Effector CD8-positive, alpha-beta T cell (primary cell): ENCODE data around the gene PREB.

Experiments
- DNase-seq: peaks from one replicate; lab custom pipeline; 2025; lab: John Stamatoyannopoulos, UW

The PREB gene

GRCh38 chr2:27152796-27153464, 18.5 kb upstream of the PREB start:
- DNase-seq: no peak

- no peak for DNase-seq
These were observed 17.8 kb upstream of the PREB start for GRCh38 chr2:27152102-27152795.

DNA sequence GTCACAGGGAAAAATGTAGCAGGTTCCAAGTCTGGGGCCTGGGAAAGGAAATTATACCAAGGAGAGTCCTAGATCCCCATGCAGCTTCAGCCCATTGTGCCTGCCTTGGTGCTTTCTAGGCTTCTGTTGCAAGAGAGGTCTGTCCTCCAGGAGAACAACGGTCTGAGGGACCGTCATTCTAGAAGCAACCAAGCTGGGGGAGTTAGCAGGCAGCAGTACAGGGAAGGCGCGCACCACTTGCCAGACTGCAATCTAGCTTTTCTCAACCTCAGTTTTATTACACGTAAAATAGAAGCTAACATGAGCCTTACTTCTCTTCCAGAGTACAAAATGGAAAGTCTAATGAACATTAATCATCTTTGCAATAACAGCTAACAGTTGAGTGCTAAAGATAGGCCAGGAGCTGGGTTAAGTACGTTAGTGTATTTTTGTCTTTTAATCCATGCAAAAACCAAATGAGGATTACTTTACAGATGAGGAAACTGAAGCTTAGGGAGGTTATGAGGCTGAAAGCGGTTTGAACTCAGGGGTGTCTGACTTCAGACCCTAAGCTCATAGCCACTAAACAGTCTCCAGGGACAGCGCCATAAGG, 16.3 kb upstream of the PREB start:
- no peak for DNase-seq

GRCh38 chr2:27149570-27150405, 15.4 kb upstream of the PREB start:
- no peak for DNase-seq

DNA sequence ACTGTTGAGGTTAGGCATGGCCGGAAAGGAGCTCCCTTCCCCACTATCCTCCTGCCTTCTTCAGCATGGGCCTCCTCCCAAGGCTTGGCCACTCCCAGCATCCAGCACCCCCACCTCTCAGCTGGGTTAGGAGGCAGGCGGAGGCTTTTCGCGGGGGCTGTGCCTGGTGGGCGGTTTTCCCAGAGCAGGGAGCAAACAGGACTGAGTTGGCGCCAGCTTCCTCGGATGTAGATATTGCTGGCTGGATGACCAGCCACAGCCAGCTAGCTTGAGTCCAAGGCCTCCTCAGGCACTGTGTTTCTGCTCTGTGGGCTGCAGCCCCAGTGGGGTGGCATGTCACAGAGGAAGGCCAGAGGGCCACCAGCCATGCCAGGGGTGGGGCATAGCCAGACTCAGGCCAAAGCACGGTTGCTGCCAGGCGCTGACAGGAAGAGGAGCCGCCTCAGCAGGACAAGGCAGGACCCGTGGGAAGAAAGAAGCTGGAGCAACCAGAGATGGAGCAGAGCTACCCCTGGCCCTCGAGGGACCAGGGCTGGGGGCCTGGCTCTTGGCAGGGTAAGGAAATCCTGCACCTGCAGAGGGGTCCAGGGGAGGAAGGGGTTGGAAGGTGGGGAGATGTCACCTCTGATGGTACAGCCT, 14.5 kb upstream of the PREB start, which contains the start of gene TCF23:
TCF23 (plus strand) TSS at position 204 of the 639 bp plus-strand sequence; CDS start at position 334, 130 bp downstream.
- no peak for DNase-seq

DNA sequence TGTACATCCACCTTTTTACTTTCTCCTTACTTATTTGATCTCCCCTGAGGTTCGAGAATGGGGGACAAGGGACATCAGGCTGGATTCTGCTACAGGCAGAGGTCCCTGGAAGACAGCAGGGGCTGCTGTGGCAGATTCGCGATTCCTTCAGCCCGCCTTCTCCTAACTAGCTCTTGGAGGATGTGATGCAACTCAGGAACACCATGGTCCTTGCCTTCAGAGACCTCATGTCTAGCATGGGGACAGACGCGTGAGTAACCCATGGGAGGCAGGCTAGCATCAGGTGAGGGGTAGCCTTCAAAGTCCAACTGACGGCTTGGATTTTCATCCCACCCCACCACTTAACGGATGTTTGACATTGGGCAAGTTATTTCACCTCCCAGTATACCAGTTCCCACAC, 13.5 kb upstream of the PREB start:
- no peak for DNase-seq

DNA sequence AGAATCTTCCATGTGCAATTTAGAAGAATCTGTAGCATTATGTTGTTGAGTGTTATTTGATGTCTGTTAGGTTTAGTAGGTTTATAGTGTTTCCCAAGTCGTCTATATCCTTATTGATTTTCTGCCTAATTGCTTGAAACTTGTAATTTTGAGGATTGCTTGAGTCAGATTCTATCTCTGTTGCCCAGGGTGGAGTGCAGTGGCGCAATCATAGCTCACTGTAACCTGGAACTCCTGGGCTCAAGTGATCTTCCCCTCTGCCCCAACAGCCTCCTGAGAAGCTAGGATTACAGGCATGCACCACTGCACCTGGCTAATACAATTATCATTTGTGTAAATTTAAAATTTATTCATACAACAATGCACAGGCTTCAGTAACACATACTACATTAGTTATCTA, 11.2 kb upstream of the PREB start:
- DNase-seq: no peak

DNA sequence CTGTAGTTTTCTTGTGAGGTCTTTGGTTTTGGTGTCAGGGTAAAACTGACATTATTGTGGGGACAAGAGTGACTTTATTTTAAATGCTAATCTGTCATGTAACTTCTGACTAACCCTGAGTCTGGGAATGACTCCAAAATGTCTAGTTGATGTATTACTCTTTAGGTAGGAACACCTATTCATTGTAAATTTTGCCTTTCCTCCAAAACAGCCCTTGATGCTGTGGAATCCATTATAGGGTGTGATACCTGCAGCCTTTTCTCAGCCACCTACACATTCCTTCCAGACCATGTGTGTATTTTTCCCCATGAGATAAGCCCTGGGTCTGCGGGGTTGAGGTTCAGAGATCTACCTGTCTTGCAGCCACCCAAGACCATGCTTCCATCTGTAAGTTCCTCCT, 8.8 kb upstream of the PREB start:
- DNase-seq: no peak

DNA sequence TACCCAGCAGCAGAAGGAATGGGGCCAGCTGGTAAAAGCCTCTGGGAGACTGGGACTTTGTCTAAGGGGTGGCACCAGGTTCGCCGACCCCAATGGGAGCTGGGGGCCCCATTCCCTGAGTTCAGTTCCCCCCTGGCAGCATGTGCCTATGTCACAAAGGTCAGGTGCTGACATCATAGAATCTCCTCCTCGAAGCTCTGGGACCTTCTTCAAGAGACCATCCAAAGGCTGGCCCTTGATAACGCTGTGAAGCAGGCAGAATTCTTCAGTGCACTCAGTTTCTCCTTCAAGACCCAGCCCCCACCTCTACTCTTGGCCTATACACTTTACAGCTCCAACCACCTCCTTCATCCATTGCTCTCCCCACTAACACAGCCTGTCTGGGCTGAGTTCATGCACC, 4.9 kb upstream of the PREB start, which contains the start of gene PRR30:
PRR30 (minus strand) TSS at position 101 of the 400 bp plus-strand sequence. CDS start 1,081 bp downstream, outside the sequence.
- DNase-seq: no peak

- no peak for DNase-seq
These were observed 3.7 kb upstream of the PREB start for GRCh38 chr2:27138111-27138510.

DNA sequence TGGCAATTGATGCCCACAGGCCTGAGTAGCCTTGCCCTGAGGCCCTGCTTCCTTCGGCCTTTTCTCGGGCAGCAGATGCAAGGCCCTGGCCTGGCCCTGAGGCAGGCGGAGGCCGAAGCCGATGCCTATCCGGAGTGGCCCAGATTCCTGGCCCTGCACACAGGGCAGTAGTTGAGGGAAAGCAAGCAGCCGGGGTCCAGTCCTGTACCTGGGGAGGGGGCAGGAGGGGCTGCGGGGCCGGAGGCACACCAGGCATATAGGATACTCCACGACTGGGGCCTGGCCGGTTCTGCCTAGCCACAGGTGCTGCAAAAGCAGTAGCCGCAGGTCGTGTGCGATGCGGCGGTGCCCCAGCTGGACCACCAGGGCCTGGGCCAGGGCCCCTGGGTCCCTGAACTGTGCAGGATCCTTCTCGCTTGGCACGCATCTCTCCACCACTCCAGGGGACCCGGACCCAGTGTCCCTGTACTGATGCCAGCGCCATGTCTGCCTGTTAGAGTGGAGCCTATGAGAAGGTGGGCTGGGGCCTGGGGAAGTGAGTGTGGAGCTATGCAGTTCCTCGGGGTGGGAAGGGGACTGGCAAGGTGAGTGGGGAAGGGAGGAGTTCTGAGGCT, 3.0 kb upstream of the PREB start:
- DNase-seq: no peak

DNA sequence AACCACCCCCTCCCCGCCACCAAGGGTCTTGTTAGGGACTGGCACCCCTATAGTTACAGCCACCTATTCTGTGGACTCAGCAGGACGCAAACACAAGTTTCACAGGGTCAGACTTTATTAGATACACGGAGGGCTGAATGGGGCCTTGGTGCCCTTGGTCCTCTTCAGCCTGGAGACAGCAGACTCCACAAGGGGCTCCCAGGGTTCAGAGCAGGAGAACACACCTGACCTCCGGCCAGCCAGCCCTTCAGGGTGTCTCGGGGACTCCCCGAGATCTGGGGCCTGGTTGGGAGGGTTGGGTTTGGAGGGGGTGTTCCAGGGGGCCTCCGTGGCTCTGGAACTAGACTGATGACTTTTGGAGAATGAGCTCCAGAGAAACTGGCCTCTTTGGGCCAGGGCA, 2.3 kb upstream of the PREB start:
- DNase-seq: no peak

DNA sequence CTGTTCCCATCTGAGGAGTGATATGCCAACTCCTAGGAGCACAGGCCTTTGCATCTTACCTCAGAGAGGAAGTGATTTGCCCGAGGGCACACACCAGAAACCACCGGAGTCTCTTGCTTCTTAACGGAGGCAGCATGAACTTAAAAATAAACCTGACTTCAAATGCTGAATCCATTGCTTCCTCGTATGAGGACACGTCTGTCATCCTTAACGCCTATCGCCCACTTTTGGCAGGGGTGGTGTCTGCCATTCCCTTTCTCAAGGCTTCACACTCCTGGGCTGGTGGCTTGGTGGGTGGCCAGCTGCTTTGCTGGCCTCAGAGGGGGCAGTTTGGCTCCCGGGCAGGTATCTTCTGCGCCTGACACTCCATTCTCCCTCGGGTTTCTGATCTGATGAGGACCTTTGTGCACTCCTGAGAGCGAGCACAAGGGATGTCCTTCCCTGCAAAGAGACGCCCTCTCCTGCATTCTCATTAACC, 1.1 kb upstream of the PREB start:
- DNase-seq: no peak

- DNase-seq: no peak
These were observed 493 bp upstream of the PREB start for GRCh38 chr2:27134781-27135477.

GRCh38 chr2:27133195-27133875, 1.1 kb downstream of the PREB start:
- DNase-seq: no peak

DNA sequence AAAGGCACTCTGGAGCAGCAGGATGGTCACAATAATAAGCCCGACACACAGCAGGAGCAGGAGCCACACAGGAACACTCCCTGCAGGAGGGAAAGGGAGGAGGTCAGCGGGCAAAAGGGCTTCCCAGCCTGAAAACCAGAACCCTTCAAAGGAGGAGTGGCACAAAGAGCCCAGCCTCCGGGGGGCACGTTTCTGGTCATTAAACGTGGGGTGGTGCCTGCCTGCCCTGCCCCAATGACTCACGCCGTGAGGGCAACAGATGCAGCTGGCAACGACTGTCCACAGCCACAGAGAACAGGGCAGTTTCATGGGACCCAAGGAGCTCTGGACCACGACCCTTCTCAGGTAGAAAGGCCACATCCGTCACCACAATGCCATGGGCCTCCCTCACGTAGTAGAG, 3.0 kb downstream of the PREB start:
- DNase-seq: no peak

GRCh38 chr2:27130396-27130795, 4.0 kb downstream of the PREB start:
- DNase-seq: no peak

DNA sequence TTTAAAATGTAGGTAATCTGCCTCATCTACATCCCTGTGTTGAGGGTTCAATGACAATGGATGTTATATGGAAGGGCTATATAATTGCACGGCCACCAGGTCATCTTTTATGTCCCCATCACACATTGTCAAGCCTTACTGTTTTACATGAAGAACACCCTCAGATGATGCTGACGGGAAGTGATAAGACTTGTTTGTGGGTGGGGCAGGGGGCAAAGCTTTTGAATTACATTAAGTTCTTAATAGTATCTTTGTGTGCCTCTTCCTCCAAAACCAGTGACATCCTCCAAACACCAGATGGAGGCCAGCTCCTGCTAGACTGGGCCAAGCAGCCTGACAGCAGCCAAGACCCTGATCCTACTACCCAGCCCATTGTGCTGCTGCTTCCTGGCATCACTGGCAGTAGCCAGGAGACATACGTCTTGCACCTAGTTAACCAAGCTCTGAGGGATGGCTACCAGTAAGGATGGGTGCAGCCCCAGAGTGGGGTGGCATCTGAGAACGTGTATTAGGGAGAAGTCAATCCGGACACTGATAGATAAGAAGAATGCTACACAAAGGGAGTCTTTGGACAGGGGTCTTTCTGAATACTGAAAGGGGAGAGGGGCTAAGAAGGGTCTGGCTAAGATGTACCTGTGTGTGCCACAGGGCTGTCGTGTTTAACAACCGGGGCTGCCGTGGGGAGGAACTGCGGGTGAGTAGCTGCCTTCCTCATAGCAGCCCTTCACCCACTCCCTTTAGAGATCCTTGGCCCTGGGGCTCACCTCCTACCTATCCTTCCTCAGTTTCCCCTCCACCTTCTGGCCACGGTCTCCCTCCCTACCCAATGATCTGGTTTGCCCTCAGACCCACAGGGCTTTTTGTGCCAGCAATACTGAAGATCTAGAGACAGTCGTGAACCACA, 5.5 kb downstream of the PREB start:
- DNase-seq: no peak
